Transverse colon (tissue), 4 donors: ENCODE results near the gene TPSG1. TPM values are rescaled to one million over a fixed set of nuclear protein-coding genes. Genes with fewer than 3 reads are reported as not detected.
"Not testable (repeated sequence)": the region's sequence is repeated elsewhere in the genome, so short reads cannot be mapped to it uniquely, and the experiment has no call there.

Experiments used
- DNase-seq: peaks from one replicate; pipeline ENCODE4 v3.0.0-alpha.2; 2019
- H3K27ac ChIP-seq, 4 donors: fragments of 200-600 bp; sonication (generic); 2 replicates each; pipeline ENCODE4 v1.5.1; 2016 to 2018; ENCODE audit warnings: inconsistent platforms in 4 of 4
- H3K27me3 ChIP-seq: fragments of 200-600 bp; sonication (generic); 2 replicates; pipeline ENCODE4 v1.5.1; 2017; ENCODE audit warnings: inconsistent platforms
- H3K36me3 ChIP-seq, 4 donors: fragments of 200-600 bp; sonication (generic); 2 replicates each; pipeline ENCODE4 v1.5.1; 2017 to 2019; ENCODE audit warnings: inconsistent platforms in 4 of 4
- H3K4me1 ChIP-seq, 4 donors: fragments of 200-600 bp; sonication (generic); 2 replicates each; pipeline ENCODE4 v1.5.1; 2017 to 2020; ENCODE audit warnings: inconsistent platforms in 4 of 4
- H3K4me3 ChIP-seq, 4 donors: fragments of 200-600 bp; sonication (generic); 1 replicate in 1 of 4; 2 replicates in 3 of 4; pipeline versions ENCODE4 v1.5.1 to v1.6.1; 2017 to 2019; ENCODE audit warnings: inconsistent platforms in 4 of 4
- H3K9me3 ChIP-seq, 2 donors: fragments of 200-600 bp; sonication (generic); 2 replicates each; pipeline ENCODE4 v1.5.1; 2017 to 2019; ENCODE audit warnings: inconsistent platforms in 2 of 2
- CTCF ChIP-seq, 5 experiments: fragments of 200-600 bp in 3 of 5; fragments of 450-650 bp in 2 of 5; sonication (generic) in 3 of 5; IDR thresholded peaks; 1 replicate in 2 of 5; 2 replicates in 3 of 5; pipeline ENCODE4 v1.5.1; 2016 to 2017; ENCODE audit warnings: antibody characterized with exemption in 5 of 5, inconsistent platforms in 3 of 5, mild to moderate bottlenecking in 2 of 5, moderate library complexity in 1 of 5
- EP300 ChIP-seq: sonication (generic); formaldehyde crosslinking; IDR thresholded peaks from one replicate; pipeline ENCODE4 v1.6.1; 2017; ENCODE audit warnings: antibody characterized with exemption, low read depth
- POLR2A ChIP-seq: fragments of 450-650 bp; IDR thresholded peaks from one replicate; pipeline ENCODE4 v1.6.1; 2016; ENCODE audit warnings: antibody characterized with exemption, mild to moderate bottlenecking, moderate library complexity
- POLR2AphosphoS5 ChIP-seq, 3 donors: sonication (generic); formaldehyde crosslinking; IDR thresholded peaks; one replicate each; pipeline ENCODE4 v1.6.1; 2016; ENCODE audit warnings: antibody characterized with exemption in 3 of 3
- WGBS, 2 donors: methylation state at CpG; one replicate each; pipeline ENCODE4 v1.1.5; 2018; ENCODE audit warnings: low coverage in 1 of 2; 5-methylcytosine and 5-hydroxymethylcytosine counted together
- in situ Hi-C, 4 donors: fragments of 200-750 bp; cut with MboI; loops; one replicate each; pipeline versions ENCODE4 v1.15.0 to v1.15.1; 2017; ENCODE audit warnings: low sequenced_read_pairs in 3 of 4, low pct_ligation_motif_present in 1 of 4, low pct_unique_long_range_greater_than_20kb in 1 of 4
- intact Hi-C: fragments of 100-400 bp; cut with DNase I; formaldehyde crosslinking; loops from one replicate; pipeline ENCODE4 v1.15.1; 2023; ENCODE audit warnings: low total_unique reads
- total RNA-seq, 4 donors: library from RNA; depleted of rRNA; stranded (reverse); fragments of >200 nt; gene quantifications; one replicate each; pipeline ENCODE4 v1.1.0, GENCODE V29; 2016

TPSG1 gene
- total RNA-seq, 4 donors from 2014 or later: 20.9 to 41.0 (median 24.0) TPM; not detected in 1

- H3K27ac ChIP-seq, H3K4me1 ChIP-seq, H3K36me3 ChIP-seq, DNase-seq, H3K4me3 ChIP-seq, in situ Hi-C loops, H3K27me3 ChIP-seq, H3K9me3 ChIP-seq, intact Hi-C loops: not testable (repeated sequence)
- 70% methylated on average over 7 of the region's 7 CpGs; no CpG with 5 or more reads in 1 of the 2 donors for WGBS, 2 donors
Measured at GRCh38 chr16:1228227-1228626, 3.2 kb upstream of the TPSG1 start.

GRCh38 chr16:1226692-1227091 lies 1.6 kb upstream of the TPSG1 start:
- H3K4me3 ChIP-seq, H3K27ac ChIP-seq, intact Hi-C loops, DNase-seq, H3K27me3 ChIP-seq, H3K4me1 ChIP-seq, H3K36me3 ChIP-seq, in situ Hi-C loops, H3K9me3 ChIP-seq: not testable (repeated sequence)
- WGBS, 2 donors: 39% methylated on average over 14 of the region's 14 CpGs; no CpG with 5 or more reads in 1 of the 2 donors

- H3K4me1 ChIP-seq, in situ Hi-C loops, H3K9me3 ChIP-seq, H3K36me3 ChIP-seq, H3K27me3 ChIP-seq, intact Hi-C loops, DNase-seq, H3K4me3 ChIP-seq: not testable (repeated sequence)
- peak overlapping the region; percentile 27 to 75 (median 57) for H3K27ac ChIP-seq
- 50% methylated on average over 19 of the region's 24 CpGs; no CpG with 5 or more reads in 1 of the 2 donors for WGBS, 2 donors
Measured at GRCh38 chr16:1225728-1226311, 752 bp upstream of the TPSG1 start.

GRCh38 chr16:1224558-1224957 lies 510 bp downstream of the TPSG1 start:
- peak overlapping the region; percentile 44 to 75 (median 57) for H3K27ac ChIP-seq
- in situ Hi-C loops: no loop called here
- no peaks in the 10 kb centered on the region for H3K9me3 ChIP-seq
- intact Hi-C loops: no loop called here
- no peaks in the 10 kb centered on the region for H3K27me3 ChIP-seq
- WGBS, 2 donors: 30% methylated on average over 6 of the region's 9 CpGs; no CpG with 5 or more reads in 1 of the 2 donors
- H3K4me3 ChIP-seq: no peak overlapping the region
- peaks cover 0 to 8% (median 3%) of the 10 kb centered on the region in 4 donors for H3K4me1 ChIP-seq
- H3K36me3 ChIP-seq: no peaks in the 10 kb centered on the region
- TF ChIP-seq CTCF (IDR thresholded peaks at IDR 0.05) (no peak), POLR2AphosphoS5 (IDR thresholded peaks at IDR 0.05) (peak in 1 of 3 donors; percentile 23)
- peak; percentile 39 for DNase-seq

GRCh38 chr16:1223355-1224214 lies 1.5 kb downstream of the TPSG1 start:
- Histone ChIP-seq H3K27me3 (no peaks in the 10 kb centered on the region), H3K36me3 (no peaks in the 10 kb centered on the region), H3K27ac (peak overlapping the region in 3 of 4 donors; percentile 43 to 69 (median 45)), H3K4me3 (no peak overlapping the region), H3K4me1 (peaks cover 0 to 8% (median 3%) of the 10 kb centered on the region in 4 donors), H3K9me3 (no peaks in the 10 kb centered on the region)
- TF ChIP-seq EP300: no peak
- no peak for TF ChIP-seq POLR2AphosphoS5 (IDR thresholded peaks at IDR 0.05)
- in situ Hi-C loops (no loop called here), intact Hi-C loops (no loop called here)
- no peak for DNase-seq
- 75% methylated on average over 26 of the region's 38 CpGs; no CpG with 5 or more reads in 1 of the 2 donors for WGBS, 2 donors

- H3K4me1 ChIP-seq: peaks cover 0 to 8% (median 3%) of the 10 kb centered on the region in 4 donors
- in situ Hi-C loops (no loop called here), intact Hi-C loops (no loop called here)
- no peaks in the 10 kb centered on the region for H3K36me3 ChIP-seq
- no peak overlapping the region for H3K27ac ChIP-seq
- TF ChIP-seq CTCF (IDR thresholded peaks at IDR 0.05) (no peak), POLR2AphosphoS5 (IDR thresholded peaks at IDR 0.05) (no peak), EP300 (no peak), POLR2A (no peak)
- no peaks in the 10 kb centered on the region for H3K9me3 ChIP-seq
- 73% methylated on average over 19 of the region's 25 CpGs; no CpG with 5 or more reads in 1 of the 2 donors for WGBS, 2 donors
- H3K27me3 ChIP-seq: no peaks in the 10 kb centered on the region
- no peak overlapping the region for H3K4me3 ChIP-seq
- no peak for DNase-seq
Measured at GRCh38 chr16:1222553-1223354, 2.3 kb downstream of the TPSG1 start.
